GM10847 (cell line): ENCODE data around the gene ZNF804A.

Experiments
- POLR2A ChIP-seq: IDR thresholded peaks from 2 replicates; pipeline ENCODE4 v1.6.1; 2011; ENCODE audit not compliant: insufficient read length; ENCODE audit errors: extremely low read depth

Gene ZNF804A

GRCh38 chr2:184681642-184682321, 83.5 kb downstream of the ZNF804A start:
- TF ChIP-seq POLR2A, result no peak

- no peak for TF ChIP-seq POLR2A
These were observed 85.6 kb downstream of the ZNF804A start for GRCh38 chr2:184683911-184684310.

GRCh38 chr2:184685999-184686841, 87.9 kb downstream of the ZNF804A start:
- TF ChIP-seq POLR2A, result no peak

- TF ChIP-seq POLR2A, result no peak
These were observed 91.3 kb downstream of the ZNF804A start for GRCh38 chr2:184689638-184690037.

GRCh38 chr2:184692141-184692734, 93.9 kb downstream of the ZNF804A start:
- no peak for TF ChIP-seq POLR2A

- TF ChIP-seq POLR2A, result no peak
These were observed 98.3 kb downstream of the ZNF804A start for GRCh38 chr2:184696644-184697043.

- no peak for TF ChIP-seq POLR2A
These were observed 100.1 kb downstream of the ZNF804A start for GRCh38 chr2:184698476-184698875.

- TF ChIP-seq POLR2A, result no peak
These were observed 123.6 kb downstream of the ZNF804A start for GRCh38 chr2:184721881-184722280.

GRCh38 chr2:184727813-184728212, 129.5 kb downstream of the ZNF804A start:
- no peak for TF ChIP-seq POLR2A

- TF ChIP-seq POLR2A, result no peak
These were observed 130.1 kb downstream of the ZNF804A start for GRCh38 chr2:184728411-184728810.

- TF ChIP-seq POLR2A, result no peak
These were observed 131.3 kb downstream of the ZNF804A start for GRCh38 chr2:184729581-184729980.

- no peak for TF ChIP-seq POLR2A
These were observed 132.0 kb downstream of the ZNF804A start for GRCh38 chr2:184730288-184730687.

- TF ChIP-seq POLR2A, result no peak
These were observed 136.0 kb downstream of the ZNF804A start for GRCh38 chr2:184734338-184734737.

GRCh38 chr2:184735611-184736010, 137.3 kb downstream of the ZNF804A start:
- TF ChIP-seq POLR2A, result no peak

- TF ChIP-seq POLR2A, result no peak
These were observed 144.8 kb downstream of the ZNF804A start for GRCh38 chr2:184743096-184743495.

- no peak for TF ChIP-seq POLR2A
These were observed 157.8 kb downstream of the ZNF804A start for GRCh38 chr2:184756161-184756560.

- TF ChIP-seq POLR2A, result no peak
These were observed 158.6 kb downstream of the ZNF804A start for GRCh38 chr2:184756885-184757284.

GRCh38 chr2:184760931-184761330, 162.6 kb downstream of the ZNF804A start:
- no peak for TF ChIP-seq POLR2A
